ENCODE results near the gene TCEA2. TPM values are rescaled to one million over a fixed set of nuclear protein-coding genes. Genes with fewer than 3 reads are reported as not detected.

TCEA2 gene
- total RNA-seq, 1 experiment from 2014 or later: 38.5 TPM

- Histone ChIP-seq H3K27ac (ENCODE audit: low read length) (peak overlapping the region; percentile 54), H3K27me3 (ENCODE audit: control insufficient read depth, insufficient read depth, low read length) (no peaks in the 10 kb centered on the region), H3K9me3 (ENCODE audit: control insufficient read depth, insufficient read depth, low read depth, low read length) (no peaks in the 10 kb centered on the region), H3K4me3 (ENCODE audit: low read depth in 2 of 2, low read length in 2 of 2) (peak overlapping the region; percentile 63 to 78), H3K36me3 (ENCODE audit: control insufficient read depth, insufficient read depth, low read length) (no peaks in the 10 kb centered on the region), H3K4me1 (ENCODE audit: control insufficient read depth, insufficient read depth, low read length) (peaks cover 21% of the 10 kb centered on the region)
- BruUV-seq (replicated peaks): no TSS peak
- intact Hi-C loops (cut with micrococcal nuclease; ENCODE audit: unreplicated experiment) (no loop called here), in situ Hi-C loops (cut with HindIII; ENCODE audit: low pct_unique_long_range_greater_than_20kb, low sequenced_read_pairs) (no loop called here)
- ChIA-PET POLR2A (no interaction called here), CTCF (interaction anchor here (0.6 kb wide), 1 partner anchor 38 kb away, joined by 3 read pairs; no protein-coding TSS in a partner anchor)
- no peak for TF ChIP-seq POLR2AphosphoS5 (IDR thresholded peaks at IDR 0.05; ENCODE audit: low read depth, low read length)
- no peak for TF ChIP-seq TCF7L2 (IDR thresholded peaks at IDR 0.05; ENCODE audit: low read depth, low read length)
- no peak for TF ChIP-seq REST (IDR thresholded peaks at IDR 0.05; ENCODE audit: insufficient read depth in 1 of 2, low read depth in 2 of 2, low read length in 1 of 2)
- no peak for TF ChIP-seq CTCF (IDR thresholded peaks at IDR 0.05)
- no peak for TF ChIP-seq SIN3A (IDR thresholded peaks at IDR 0.05; ENCODE audit: borderline replicate concordance, insufficient read depth, low read depth, low read length)
- ATAC-seq: peak; percentile 1; the same call in 1 of the 2 replicates
- DNase-seq (ENCODE audit: low read depth, low spot score): no peak
These were observed 18.0 kb downstream of the TCEA2 start for GRCh38 chr20:64080813-64081623.

GRCh38 chr20:64081624-64081964, 18.6 kb downstream of the TCEA2 start:
- in situ Hi-C loops (cut with HindIII; ENCODE audit: low pct_unique_long_range_greater_than_20kb, low sequenced_read_pairs) (no loop called here), intact Hi-C loops (cut with micrococcal nuclease; ENCODE audit: unreplicated experiment) (no loop called here)
- no peaks in the 10 kb centered on the region for H3K27me3 ChIP-seq (ENCODE audit: control insufficient read depth, insufficient read depth, low read length)
- H3K9me3 ChIP-seq (ENCODE audit: control insufficient read depth, insufficient read depth, low read depth, low read length): no peaks in the 10 kb centered on the region
- ChIA-PET CTCF (interaction anchor here (0.6 kb wide), 1 partner anchor 37 kb away, joined by 3 read pairs; no protein-coding TSS in a partner anchor), POLR2A (interaction anchor here (0.7 kb wide), 1 partner anchor 23 kb away, joined by 4 read pairs; no protein-coding TSS in a partner anchor)
- no peak overlapping the region for H3K4me3 ChIP-seq (ENCODE audit: low read depth in 2 of 2, low read length in 2 of 2)
- no peaks in the 10 kb centered on the region for H3K36me3 ChIP-seq (ENCODE audit: control insufficient read depth, insufficient read depth, low read length)
- DNase-seq (ENCODE audit: low read depth, low spot score): no peak
- BruUV-seq (replicated peaks): no TSS peak
- no peak for ATAC-seq
- TF ChIP-seq TCF7L2 (IDR thresholded peaks at IDR 0.05; ENCODE audit: low read depth, low read length) (no peak), CTCF (IDR thresholded peaks at IDR 0.05) (no peak), SIN3A (IDR thresholded peaks at IDR 0.05; ENCODE audit: borderline replicate concordance, insufficient read depth, low read depth, low read length) (no peak), POLR2AphosphoS5 (IDR thresholded peaks at IDR 0.05; ENCODE audit: low read depth, low read length) (no peak), REST (IDR thresholded peaks at IDR 0.05; ENCODE audit: insufficient read depth in 1 of 2, low read depth in 2 of 2, low read length in 1 of 2) (no peak)
- peaks cover 21% of the 10 kb centered on the region for H3K4me1 ChIP-seq (ENCODE audit: control insufficient read depth, insufficient read depth, low read length)
- no peak overlapping the region for H3K27ac ChIP-seq (ENCODE audit: low read length)

Data from Panc1 (cell line).